Activated CD4-positive, alpha-beta T cell treated with anti-CD3 and anti-CD28 coated beads, Interleukin-2, amount 10 ng/mL, durations not matched to agents 7 days and 5 days (primary cell): ENCODE data around the gene LASP1. TPM values are rescaled to one million over a fixed set of nuclear protein-coding genes. Genes with fewer than 3 reads are reported as not detected.

ENCODE experiments used
- CTCF ChIA-PET: fragments of 350-600 bp; sonication (Branson Sonifier 250); formaldehyde crosslinking; loops from one replicate; lab custom pipeline; 2021; ENCODE audit warnings: antibody characterized with exemption; lab: Charles Lee
- POLR2A ChIA-PET: fragments of 350-600 bp; sonication (Branson Sonifier 250); formaldehyde crosslinking; loops from one replicate; lab custom pipeline; 2021; ENCODE audit warnings: antibody characterized with exemption; lab: Charles Lee
- DNase-seq: peaks from one replicate; pipeline ENCODE4 v3.0.0-alpha.2; 2020
- H3K27ac Mint-ChIP-seq: one replicate; pipeline ENCODE4 v1.8.0; 2021; ENCODE audit warnings: mild to moderate bottlenecking, moderate library complexity, mixed read lengths
- H3K27me3 Mint-ChIP-seq: one replicate; pipeline ENCODE4 v1.8.0; 2021; ENCODE audit warnings: mixed read lengths
- H3K36me3 Mint-ChIP-seq: one replicate; pipeline ENCODE4 v1.8.0; 2021; ENCODE audit warnings: low read depth, mixed read lengths
- H3K4me1 Mint-ChIP-seq: one replicate; pipeline ENCODE4 v1.8.0; 2021; ENCODE audit warnings: mixed read lengths
- H3K4me3 Mint-ChIP-seq: one replicate; pipeline ENCODE4 v1.8.0; 2021; ENCODE audit warnings: mild to moderate bottlenecking, moderate library complexity, mixed read lengths
- H3K9me3 Mint-ChIP-seq: one replicate; pipeline ENCODE4 v1.8.0; 2021; ENCODE audit warnings: mixed read lengths
- total RNA-seq, 2 experiments: library from RNA; stranded (reverse); gene quantifications; one replicate each; pipeline ENCODE4 v1.2.3, GENCODE V29; 2021

The LASP1 gene
- total RNA-seq, 2 experiments from 2014 or later, result 189 to 200 TPM

DNA sequence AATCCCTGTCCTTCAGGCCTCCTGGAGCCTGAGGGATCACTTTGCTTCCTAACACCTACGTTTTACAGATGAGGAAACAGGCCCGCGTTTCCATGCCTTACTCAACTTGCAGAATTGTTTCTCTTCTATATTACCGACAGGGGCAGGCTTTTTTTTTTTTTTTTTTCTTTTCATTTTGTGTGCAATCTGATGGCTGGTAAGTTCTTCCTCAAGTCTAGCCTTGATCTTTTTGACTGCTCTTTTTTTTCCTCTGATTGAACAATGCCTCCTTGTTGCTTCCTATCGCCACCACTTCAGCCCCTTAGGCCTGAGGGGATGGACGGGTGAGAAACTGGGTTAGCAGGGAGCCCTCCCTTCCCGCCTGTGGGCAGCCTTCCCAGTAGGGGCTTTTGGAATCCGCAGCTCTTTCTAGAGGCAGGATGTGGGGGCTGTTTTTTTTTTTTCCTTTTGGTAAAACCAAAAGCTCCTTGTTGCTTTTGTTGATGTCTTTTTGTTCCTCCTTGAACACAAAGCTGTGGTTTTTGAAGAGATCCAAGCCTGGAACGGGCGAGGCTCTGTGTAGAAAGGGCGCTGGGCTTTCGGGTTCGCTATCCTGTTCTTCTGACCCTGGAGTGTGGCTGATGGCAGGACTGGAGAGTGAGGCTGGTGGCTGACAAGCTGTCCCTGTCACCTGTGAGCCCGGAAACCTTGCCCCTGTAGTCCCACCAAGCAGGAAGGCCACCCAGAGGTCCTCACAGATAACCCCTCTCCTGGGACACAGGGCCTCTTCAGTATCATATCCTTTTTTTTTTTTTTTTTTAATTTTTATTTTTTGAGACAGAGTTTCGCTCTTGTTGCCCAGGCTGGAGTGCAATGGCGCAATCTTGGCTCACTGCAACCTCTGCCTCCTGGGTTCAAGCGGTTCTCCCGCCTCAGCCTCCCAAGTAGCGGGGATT lies 14.0 kb downstream of the LASP1 start:
- ChIA-PET CTCF (interaction anchor here (0.7 to 2.7 kb wide), 3 partner anchors 10 to 547 kb away, joined by 3 to 11 read pairs (median 3); no protein-coding TSS in a partner anchor), POLR2A (no interaction called here)
- DNase-seq, result peak; percentile 42
- Mint-ChIP-seq H3K4me3 (peak overlapping the region; percentile 54), H3K27ac (peak overlapping the region; percentile 88), H3K27me3 (no peaks in the 10 kb centered on the region), H3K9me3 (no peaks in the 10 kb centered on the region), H3K36me3 (peaks cover 73% of the 10 kb centered on the region), H3K4me1 (peaks cover 89% of the 10 kb centered on the region)

GRCh38 chr17:38885044-38885727 lies 15.3 kb downstream of the LASP1 start:
- Mint-ChIP-seq H3K9me3 (no peaks in the 10 kb centered on the region), H3K27me3 (no peaks in the 10 kb centered on the region), H3K4me3 (peak overlapping the region; percentile 21), H3K4me1 (peaks cover 92% of the 10 kb centered on the region), H3K36me3 (peaks cover 74% of the 10 kb centered on the region), H3K27ac (peak overlapping the region; percentile 82)
- no peak for DNase-seq
- POLR2A ChIA-PET, result no interaction called here
- CTCF ChIA-PET, result interaction anchor here (0.6 to 2.7 kb wide), 8 partner anchors 8 to 112 kb away, joined by 3 to 11 read pairs (median 4); partner anchors contain the start of gene LASP1NB

DNA sequence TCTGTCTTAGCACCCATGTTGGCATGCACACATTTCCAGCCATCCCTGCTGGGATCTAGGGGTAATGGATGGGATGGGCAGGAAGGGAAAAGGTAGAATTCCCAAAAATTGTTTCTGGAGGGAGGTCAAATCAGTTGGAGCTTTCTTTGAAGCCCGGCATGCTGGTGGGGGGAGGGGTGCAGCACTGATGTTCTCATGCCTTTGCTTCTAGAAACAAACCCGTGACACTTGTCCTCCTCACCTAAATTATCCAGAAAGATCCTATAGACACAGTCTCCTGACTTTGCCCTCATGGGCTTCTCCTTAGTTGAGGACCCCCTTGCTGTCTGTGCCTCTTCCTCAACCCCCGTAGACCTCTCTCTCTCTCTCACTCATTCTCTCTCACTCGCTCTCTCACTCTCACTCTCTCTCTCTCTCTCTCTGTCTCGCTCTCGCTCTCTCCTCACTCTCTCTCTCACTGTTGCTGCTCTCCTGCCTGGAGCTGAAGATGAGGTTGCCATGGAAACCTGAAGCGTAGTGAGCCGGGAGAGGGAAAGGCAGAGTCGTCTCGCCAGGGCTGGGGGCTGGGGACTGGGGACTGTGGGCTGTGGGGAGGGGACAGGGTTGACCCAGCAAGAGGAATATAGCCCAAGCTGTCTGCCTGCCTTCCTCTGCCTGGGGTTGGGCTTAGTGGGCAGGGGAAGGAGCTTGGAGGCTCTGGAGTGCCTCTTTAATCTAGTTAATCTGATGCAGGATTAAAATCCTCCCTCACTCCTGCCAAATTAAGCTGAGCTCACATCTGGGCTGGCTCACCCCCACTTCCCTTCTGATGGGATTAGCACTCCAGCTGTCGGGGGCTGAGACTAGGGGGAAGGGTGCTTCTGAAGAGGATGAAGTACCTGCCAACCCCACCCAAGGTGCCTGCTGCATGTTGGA lies 16.1 kb downstream of the LASP1 start:
- no peak for DNase-seq
- H3K4me3 Mint-ChIP-seq, result peak overlapping the region; percentile 21
- H3K27me3 Mint-ChIP-seq, result no peaks in the 10 kb centered on the region
- ChIA-PET CTCF (interaction anchor here (0.6 to 2.7 kb wide), 9 partner anchors 8 to 111 kb away, joined by 3 to 11 read pairs (median 4); partner anchors contain the start of gene LASP1NB), POLR2A (interaction anchor here (0.7 kb wide), 1 partner anchor 31 kb away, joined by 5 read pairs; no protein-coding TSS in a partner anchor)
- peaks cover 92% of the 10 kb centered on the region for H3K4me1 Mint-ChIP-seq
- H3K27ac Mint-ChIP-seq, result peak overlapping the region; percentile 82
- H3K36me3 Mint-ChIP-seq, result peaks cover 69% of the 10 kb centered on the region
- H3K9me3 Mint-ChIP-seq, result no peaks in the 10 kb centered on the region

GRCh38 chr17:38886643-38887010 lies 16.8 kb downstream of the LASP1 start:
- H3K27ac Mint-ChIP-seq, result peak overlapping the region; percentile 82
- POLR2A ChIA-PET, result no interaction called here
- H3K4me3 Mint-ChIP-seq, result no peak overlapping the region
- H3K27me3 Mint-ChIP-seq, result no peaks in the 10 kb centered on the region
- H3K4me1 Mint-ChIP-seq, result peaks cover 92% of the 10 kb centered on the region
- peaks cover 67% of the 10 kb centered on the region for H3K36me3 Mint-ChIP-seq
- DNase-seq, result no peak
- CTCF ChIA-PET, result interaction anchor here (0.6 to 2.7 kb wide), 4 partner anchors 9 to 85 kb away, joined by 3 to 11 read pairs (median 4); no protein-coding TSS in a partner anchor
- no peaks in the 10 kb centered on the region for H3K9me3 Mint-ChIP-seq

DNA sequence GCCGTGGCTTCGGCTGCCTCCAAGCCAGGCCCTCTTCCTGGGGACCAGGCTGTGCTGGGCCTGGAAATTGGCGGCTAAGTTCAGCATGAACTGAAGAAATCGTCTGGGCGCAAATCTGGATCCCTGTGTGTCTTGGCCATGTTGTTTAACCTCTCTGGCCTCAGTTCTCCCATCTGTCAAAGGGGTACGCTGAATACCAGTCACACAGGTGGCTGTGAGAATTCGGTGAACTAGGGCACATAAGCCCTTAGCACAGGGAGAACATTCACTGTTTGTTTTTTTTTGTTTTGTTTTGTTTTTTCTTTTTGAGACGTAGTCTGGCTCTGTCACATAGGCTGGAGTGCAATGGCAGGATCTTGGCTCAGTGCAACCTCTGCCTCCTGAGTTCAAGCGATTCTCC lies 19.0 kb downstream of the LASP1 start:
- peaks cover 59% of the 10 kb centered on the region for H3K36me3 Mint-ChIP-seq
- no peak overlapping the region for H3K4me3 Mint-ChIP-seq
- H3K9me3 Mint-ChIP-seq, result no peaks in the 10 kb centered on the region
- POLR2A ChIA-PET, result no interaction called here
- H3K4me1 Mint-ChIP-seq, result peaks cover 92% of the 10 kb centered on the region
- CTCF ChIA-PET, result no interaction called here
- DNase-seq, result no peak
- H3K27ac Mint-ChIP-seq, result peak overlapping the region; percentile 62
- H3K27me3 Mint-ChIP-seq, result no peaks in the 10 kb centered on the region

DNA sequence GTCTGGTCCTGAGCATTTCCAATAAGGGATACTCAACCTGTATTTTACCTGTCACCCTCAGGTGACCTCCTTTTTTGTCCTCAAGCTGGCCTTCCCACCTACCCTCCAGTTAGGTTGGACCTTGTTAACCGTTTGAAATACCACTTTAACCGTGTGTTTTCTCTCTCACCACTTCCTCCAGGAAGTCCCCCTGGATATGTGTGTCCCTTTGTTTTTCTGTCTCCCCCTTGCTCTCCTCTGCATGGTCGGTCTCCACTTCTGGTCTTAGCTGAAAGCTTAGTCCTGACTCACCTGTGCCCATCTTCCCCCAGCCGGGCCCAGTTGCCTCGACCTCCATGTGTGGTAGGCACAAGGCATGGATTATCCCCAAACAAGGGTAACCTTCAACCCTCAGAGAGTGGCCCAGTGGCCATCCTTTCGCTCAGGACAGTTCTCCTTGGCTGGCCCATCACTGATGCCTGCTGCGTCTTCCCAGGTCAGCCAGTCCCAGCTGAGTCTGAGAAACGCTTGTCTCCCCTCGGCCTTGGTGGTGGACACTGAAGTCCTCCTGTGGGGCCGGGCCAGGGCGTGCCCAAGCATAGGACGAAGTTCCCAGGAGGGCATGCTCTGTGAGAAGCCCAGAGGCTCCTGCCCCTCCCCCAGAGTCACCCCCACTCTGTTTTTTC lies 20.0 kb downstream of the LASP1 start:
- H3K27ac Mint-ChIP-seq, result peak overlapping the region; percentile 81
- ChIA-PET POLR2A (no interaction called here), CTCF (interaction anchor here (0.7 to 1.0 kb wide), 2 partner anchors 9 to 12 kb away, joined by 3 read pairs; no protein-coding TSS in a partner anchor)
- H3K36me3 Mint-ChIP-seq, result peaks cover 64% of the 10 kb centered on the region
- H3K9me3 Mint-ChIP-seq, result no peaks in the 10 kb centered on the region
- no peaks in the 10 kb centered on the region for H3K27me3 Mint-ChIP-seq
- DNase-seq, result no peak
- peaks cover 92% of the 10 kb centered on the region for H3K4me1 Mint-ChIP-seq
- H3K4me3 Mint-ChIP-seq, result peak overlapping the region; percentile 32

DNA sequence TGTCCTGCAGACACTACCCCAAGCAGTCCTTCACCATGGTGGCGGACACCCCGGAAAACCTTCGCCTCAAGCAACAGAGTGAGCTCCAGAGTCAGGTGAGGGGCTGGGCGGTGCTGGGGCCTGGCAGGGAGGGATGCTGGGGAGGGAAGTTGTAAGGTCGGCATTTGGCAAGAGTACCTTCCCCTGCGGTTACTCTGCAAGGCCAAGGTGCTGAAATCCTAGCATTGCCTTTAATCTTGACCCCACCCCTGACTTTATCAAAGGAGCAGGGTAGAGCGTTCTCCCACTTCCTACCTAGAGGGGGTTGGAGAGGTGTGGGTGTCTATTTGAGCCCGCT lies 20.5 kb downstream of the LASP1 start:
- no peaks in the 10 kb centered on the region for H3K27me3 Mint-ChIP-seq
- H3K9me3 Mint-ChIP-seq, result no peaks in the 10 kb centered on the region
- peaks cover 88% of the 10 kb centered on the region for H3K4me1 Mint-ChIP-seq
- H3K36me3 Mint-ChIP-seq, result peaks cover 59% of the 10 kb centered on the region
- peak overlapping the region; percentile 32 for H3K4me3 Mint-ChIP-seq
- H3K27ac Mint-ChIP-seq, result peak overlapping the region; percentile 81
- POLR2A ChIA-PET, result no interaction called here
- DNase-seq, result peak; percentile 35
- CTCF ChIA-PET, result interaction anchor here (0.7 to 1.0 kb wide), 2 partner anchors 8 to 11 kb away, joined by 3 read pairs; no protein-coding TSS in a partner anchor

GRCh38 chr17:38891441-38891840 lies 21.6 kb downstream of the LASP1 start:
- Mint-ChIP-seq H3K4me3 (peak overlapping the region; percentile 2), H3K27ac (peak overlapping the region; percentile 90), H3K27me3 (no peaks in the 10 kb centered on the region), H3K4me1 (peaks cover 88% of the 10 kb centered on the region), H3K36me3 (peaks cover 61% of the 10 kb centered on the region), H3K9me3 (no peaks in the 10 kb centered on the region)
- ChIA-PET CTCF (interaction anchor here (0.6 to 1.6 kb wide), 4 partner anchors 10 to 70 kb away, joined by 3 to 5 read pairs (median 4); no protein-coding TSS in a partner anchor), POLR2A (no interaction called here)
- DNase-seq, result peak; percentile 17

DNA sequence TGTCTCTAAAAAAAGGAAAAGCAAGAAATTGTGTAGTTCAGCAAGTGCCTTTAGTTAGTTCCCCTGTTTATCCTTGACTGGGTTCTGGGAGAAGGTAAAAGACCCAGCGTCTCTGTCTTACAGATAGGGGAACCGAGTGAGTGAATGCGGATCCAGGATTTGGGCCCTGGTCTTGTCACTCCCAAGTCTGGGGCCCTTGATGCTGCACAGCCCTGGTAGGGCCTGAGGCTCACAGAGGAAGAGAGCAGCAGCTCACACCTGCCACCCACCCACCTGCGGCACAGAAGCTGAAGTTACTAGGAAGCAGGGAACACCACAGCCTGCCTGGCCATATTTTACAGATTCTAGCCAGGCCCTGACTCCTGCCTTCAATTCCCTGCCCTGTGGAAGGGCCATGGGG lies 22.2 kb downstream of the LASP1 start:
- Mint-ChIP-seq H3K9me3 (no peaks in the 10 kb centered on the region), H3K27me3 (no peaks in the 10 kb centered on the region), H3K4me1 (peaks cover 89% of the 10 kb centered on the region), H3K27ac (peak overlapping the region; percentile 90), H3K36me3 (peaks cover 68% of the 10 kb centered on the region), H3K4me3 (peak overlapping the region; percentile 2)
- POLR2A ChIA-PET, result no interaction called here
- no peak for DNase-seq
- CTCF ChIA-PET, result interaction anchor here (0.9 to 1.6 kb wide), 3 partner anchors 10 to 41 kb away, joined by 3 to 5 read pairs (median 3); no protein-coding TSS in a partner anchor

DNA sequence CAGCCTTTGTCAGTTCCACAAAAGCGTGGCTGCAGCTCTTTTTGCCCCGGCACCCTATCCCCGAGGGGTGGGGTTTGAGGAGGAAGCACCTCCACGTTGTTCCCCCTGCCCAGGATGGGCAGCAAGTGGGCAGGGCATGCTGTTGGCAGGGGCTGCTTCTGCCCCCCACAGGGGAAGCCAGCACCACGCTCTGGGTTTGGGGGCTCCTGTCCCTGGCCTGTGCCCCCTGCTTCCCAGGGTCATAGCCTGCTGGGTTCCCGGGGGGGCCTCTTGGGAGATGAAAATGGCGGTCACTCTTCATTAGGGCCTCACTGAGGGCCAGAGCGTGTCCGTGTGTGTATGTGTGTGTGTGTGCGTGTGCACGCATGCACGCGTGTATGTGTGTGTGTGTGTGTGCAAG lies 22.8 kb downstream of the LASP1 start:
- ChIA-PET CTCF (interaction anchor here (1.4 to 1.6 kb wide), 2 partner anchors 11 to 19 kb away, joined by 4 to 5 read pairs; no protein-coding TSS in a partner anchor), POLR2A (no interaction called here)

DNA sequence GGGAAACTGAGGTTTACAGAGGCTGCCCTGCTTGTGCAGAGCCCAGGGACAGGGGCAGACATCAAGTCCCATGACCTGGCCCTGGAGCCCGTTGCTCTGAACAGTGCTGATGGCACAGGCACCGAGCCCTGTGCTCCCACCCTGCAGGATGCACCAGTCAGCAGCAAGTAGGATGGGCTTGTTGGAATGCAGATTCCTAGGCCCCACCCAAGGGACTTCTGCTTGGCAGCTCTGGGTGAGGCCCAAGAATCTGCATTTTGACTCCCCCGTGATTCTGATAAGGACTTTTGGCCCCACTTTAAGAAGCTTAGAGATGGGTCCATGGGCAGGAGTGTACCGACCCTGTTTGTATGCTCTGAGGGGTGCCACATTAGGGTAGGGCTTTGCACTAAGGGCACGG lies 23.3 kb downstream of the LASP1 start:
- ChIA-PET POLR2A (interaction anchor here (0.7 kb wide), 1 partner anchor 33 kb away, joined by 4 read pairs; no protein-coding TSS in a partner anchor), CTCF (interaction anchor here (1.1 to 1.4 kb wide), 2 partner anchors 8 to 19 kb away, joined by 4 to 7 read pairs; no protein-coding TSS in a partner anchor)
- peaks cover 67% of the 10 kb centered on the region for H3K36me3 Mint-ChIP-seq
- H3K9me3 Mint-ChIP-seq, result no peaks in the 10 kb centered on the region
- peaks cover 89% of the 10 kb centered on the region for H3K4me1 Mint-ChIP-seq
- no peak overlapping the region for H3K4me3 Mint-ChIP-seq
- DNase-seq, result no peak
- H3K27me3 Mint-ChIP-seq, result no peaks in the 10 kb centered on the region
- H3K27ac Mint-ChIP-seq, result peak overlapping the region; percentile 90

More for the DNA sequence above, 22.8 kb downstream of the LASP1 start:
- peaks cover 69% of the 10 kb centered on the region for H3K36me3 Mint-ChIP-seq
- H3K9me3 Mint-ChIP-seq, result no peaks in the 10 kb centered on the region
- peak overlapping the region; percentile 90 for H3K27ac Mint-ChIP-seq
- H3K4me3 Mint-ChIP-seq, result no peak overlapping the region
- no peaks in the 10 kb centered on the region for H3K27me3 Mint-ChIP-seq
- peaks cover 89% of the 10 kb centered on the region for H3K4me1 Mint-ChIP-seq
- DNase-seq, result no peak
